ENCODE measurements around the gene B4GALT2.
A peak's percentile ranks its signal among the peaks of the same experiment; 100 is the strongest.

B4GALT2 gene

DNA sequence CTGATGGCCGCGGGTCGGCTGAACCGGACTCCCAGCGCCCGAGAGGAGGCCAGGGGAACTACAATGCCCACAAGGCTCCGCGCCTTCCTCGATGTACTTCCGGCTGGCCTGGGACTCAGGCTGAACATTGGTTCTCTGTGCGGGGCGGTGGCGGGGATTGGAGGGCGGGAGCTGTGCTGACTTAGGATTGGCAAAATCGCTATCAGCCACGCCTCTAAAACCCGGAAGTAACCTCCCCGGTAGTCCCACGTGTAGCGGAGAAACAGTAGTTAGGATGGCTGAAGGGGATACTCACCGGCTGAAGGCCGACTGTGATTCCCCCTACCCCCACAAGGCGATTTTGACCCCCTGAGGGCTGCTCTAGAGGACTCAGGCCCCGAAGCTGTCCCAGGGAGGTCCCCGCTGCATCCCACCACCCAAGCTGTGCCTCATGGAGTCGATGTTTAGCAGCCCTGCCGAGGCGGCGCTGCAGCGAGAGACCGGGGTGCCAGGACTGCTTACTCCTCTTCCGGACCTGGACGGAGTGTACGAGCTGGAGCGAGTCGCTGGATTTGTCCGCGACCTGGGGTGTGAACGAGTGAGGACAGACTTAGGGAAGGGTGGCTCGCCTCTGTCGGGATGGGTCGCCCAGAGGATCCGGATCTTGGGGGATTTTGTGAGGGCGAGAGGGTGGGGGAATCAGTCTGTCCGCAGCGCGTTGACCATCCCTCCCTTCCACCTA, 9.1 kb upstream of the B4GALT2 start, which contains the start of gene DPH2:
Gene DPH2 (plus strand): TSS at position 265 of the 721 bp plus-strand sequence. CDS start 166 bp downstream, at position 431.
- DNase-seq (ENCODE audit: low read depth, low spot score): peak; percentile 95

DNA sequence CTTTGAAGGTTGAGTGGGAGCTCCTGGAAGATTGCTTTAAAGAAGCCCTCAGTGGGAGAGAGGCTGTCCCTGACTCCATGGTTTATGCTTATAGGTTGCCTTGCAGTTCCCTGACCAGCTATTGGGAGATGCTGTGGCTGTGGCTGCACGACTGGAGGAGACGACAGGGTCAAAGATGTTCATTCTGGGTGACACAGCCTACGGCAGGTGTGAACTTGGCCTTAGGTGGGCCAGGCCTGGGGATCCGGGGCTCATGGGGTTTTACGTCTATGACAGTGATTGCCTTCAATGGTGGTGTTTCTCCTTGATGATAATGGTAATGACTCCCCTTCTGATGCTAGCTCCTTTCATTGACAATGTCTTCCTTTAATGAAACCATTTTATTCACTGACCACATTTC, 8.5 kb upstream of the B4GALT2 start:
- DNase-seq (ENCODE audit: low read depth, low spot score): no peak

DNA sequence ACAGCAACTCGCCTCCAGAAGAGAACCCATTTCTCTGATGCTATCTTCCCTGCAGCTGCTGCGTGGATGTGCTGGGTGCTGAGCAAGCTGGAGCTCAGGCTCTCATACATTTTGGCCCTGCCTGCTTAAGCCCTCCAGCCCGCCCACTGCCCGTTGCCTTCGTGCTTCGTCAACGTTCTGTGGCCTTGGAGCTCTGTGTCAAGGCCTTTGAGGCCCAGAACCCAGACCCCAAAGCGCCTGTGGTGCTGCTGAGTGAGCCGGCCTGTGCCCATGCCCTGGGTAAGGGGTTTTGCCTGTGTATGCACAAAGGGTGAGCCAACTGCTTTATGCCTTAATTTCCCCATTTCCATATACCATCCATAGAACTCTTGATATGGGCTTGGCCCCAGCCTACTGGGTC, 8.1 kb upstream of the B4GALT2 start:
- DNase-seq (ENCODE audit: low read depth, low spot score): no peak

DNA sequence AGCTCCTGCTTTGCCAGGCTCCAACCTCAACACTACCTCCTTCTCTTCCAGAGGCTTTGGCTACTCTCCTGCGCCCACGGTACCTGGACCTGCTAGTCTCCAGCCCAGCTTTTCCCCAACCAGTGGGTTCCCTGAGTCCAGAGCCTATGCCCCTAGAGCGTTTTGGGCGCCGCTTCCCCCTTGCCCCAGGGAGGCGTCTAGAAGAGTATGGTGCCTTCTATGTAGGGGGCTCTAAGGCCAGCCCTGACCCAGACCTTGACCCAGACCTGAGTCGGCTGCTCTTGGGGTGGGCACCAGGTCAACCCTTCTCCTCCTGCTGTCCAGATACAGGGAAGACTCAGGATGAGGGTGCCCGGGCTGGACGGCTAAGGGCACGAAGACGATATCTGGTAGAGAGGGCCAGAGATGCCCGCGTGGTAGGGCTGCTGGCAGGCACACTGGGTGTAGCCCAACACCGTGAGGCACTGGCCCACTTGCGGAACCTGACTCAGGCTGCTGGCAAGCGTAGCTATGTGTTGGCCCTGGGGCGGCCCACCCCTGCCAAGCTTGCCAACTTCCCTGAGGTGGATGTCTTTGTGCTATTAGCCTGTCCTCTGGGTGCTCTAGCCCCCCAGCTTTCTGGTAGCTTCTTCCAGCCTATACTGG, 7.6 kb upstream of the B4GALT2 start:
- DNase-seq (ENCODE audit: low read depth, low spot score): no peak

DNA sequence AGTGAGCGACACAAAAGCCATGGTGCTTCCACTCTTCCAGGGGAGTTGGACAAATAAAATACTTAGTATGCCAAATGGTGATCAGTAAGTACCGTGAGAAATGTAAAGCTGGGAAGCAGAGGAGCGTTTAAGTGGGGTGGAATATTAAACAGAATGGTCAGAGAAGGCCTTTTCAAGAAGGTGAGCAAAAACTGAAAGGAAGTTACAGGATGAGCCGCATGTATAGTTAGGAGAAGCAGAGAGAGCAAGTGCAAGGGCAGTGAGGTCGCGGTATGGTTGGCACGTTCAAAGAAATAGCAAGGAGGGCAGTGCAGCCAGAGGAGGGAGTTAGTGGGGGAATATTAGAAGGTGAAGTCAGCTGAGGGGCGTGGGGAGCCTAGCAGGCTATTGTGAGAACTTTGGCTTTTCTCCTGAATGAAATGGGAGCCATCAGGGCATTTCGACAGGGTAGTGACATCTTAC, 5.0 kb upstream of the B4GALT2 start:
- DNase-seq (ENCODE audit: low read depth, low spot score): no peak

DNA sequence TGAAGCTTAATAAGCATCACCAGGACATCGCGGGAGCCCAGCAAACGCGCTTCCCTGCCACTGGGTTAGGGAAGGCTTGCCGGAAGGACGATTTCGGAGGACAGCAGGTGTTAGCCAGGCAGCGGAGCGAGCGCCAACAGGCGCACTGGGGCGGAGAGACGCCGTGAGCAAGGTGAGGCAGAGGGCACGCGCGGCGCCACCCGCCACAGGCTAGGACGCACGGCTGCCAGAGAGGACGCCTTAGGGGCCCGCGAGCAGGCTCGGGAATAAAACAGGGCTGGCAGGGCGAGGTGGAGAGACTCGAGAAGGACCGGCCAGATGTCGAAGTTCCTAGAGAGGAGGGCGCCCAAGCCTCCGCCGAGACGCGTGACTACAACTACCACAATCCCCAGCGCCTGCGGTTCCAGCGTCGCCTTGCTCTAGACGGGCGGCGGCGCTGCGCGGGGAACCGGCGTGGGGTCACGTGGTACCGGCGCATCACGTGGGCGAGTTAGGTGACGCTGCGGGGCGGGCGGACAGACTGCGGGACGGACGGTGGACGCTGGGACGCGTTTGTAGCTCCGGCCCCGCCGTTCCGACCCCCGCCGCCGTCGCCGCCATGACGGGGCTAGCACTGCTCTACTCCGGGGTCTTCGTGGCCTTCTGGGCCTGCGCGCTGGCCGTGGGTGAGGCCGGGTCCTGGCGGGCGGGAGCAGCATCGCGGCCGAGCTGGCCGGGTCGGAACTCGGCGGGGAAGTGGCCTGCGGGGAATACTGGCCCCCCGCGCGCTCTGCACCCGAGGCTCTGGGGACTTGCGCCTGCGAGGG, 4.4 kb upstream of the B4GALT2 start, which contains the start of gene ATP6V0B:
Gene ATP6V0B (plus strand): TSS at position 518 of the 806 bp plus-strand sequence. CDS start 81 bp downstream, at position 599.
- DNase-seq (ENCODE audit: low read depth, low spot score): peak; percentile 92

DNA sequence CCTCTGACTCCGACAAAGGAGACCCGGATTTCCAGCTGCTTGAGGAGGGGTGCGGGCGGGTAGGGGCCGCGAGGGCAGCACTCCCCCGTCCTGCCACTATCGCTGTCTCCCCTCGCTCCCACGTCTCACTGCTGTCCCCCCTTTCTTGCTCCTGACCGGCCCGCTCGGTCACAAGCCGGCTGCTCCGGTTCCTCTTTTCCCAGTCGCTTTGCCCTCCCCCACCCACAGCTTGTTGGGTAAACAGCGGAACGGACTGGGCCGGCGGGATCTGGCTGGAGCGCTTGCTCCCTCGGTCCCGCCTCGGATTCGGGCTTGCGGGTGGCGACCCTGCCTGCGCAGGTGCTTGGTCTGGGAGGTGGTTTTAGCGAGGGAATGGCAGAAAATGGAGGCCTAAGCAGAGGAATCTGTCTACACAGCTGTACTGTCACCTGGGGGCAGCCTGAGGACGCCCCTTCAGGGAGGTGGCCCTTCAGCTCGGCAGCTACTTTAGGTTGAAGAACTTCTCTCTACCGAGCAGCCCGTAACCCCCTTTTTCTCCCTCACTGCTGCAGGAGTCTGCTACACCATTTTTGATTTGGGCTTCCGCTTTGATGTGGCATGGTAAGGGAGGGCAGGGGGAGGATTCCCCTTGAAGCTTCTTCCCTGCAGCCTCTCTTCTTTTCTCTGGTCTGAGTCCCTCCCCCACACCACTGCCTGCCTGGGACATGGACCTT, 3.6 kb upstream of the B4GALT2 start:
- no peak for DNase-seq (ENCODE audit: low read depth, low spot score)

DNA sequence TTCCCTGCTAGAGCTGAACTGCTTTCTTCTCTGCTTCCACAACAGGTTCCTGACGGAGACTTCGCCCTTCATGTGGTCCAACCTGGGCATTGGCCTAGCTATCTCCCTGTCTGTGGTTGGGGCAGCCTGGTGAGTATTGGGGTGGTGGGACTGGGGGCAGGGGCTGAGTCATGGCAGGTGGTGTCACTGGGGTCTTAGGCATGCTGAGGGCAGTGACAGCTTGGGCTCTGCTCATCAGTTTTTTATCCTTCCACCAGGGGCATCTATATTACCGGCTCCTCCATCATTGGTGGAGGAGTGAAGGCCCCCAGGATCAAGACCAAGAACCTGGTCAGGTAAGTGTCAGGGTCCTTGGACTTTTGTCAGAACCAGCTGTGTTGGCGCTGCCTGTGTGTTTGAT, 3.0 kb upstream of the B4GALT2 start:
- DNase-seq (ENCODE audit: low read depth, low spot score): no peak

DNA sequence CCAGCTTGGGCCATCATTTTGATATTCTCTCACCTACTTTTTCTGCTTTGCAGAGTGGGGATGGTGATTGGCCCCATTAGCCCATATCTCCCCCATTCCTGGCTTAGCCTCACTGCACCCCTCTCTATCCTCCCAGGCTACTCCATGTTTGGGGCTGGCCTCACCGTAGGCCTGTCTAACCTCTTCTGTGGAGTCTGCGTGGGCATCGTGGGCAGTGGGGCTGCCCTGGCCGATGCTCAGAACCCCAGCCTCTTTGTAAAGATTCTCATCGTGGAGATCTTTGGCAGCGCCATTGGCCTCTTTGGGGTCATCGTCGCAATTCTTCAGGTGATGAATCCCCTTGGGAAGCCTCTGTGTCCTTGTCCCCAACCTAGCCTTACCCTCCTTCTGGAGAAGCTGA, 2.1 kb upstream of the B4GALT2 start:
- DNase-seq (ENCODE audit: low read depth, low spot score): no peak

DNA sequence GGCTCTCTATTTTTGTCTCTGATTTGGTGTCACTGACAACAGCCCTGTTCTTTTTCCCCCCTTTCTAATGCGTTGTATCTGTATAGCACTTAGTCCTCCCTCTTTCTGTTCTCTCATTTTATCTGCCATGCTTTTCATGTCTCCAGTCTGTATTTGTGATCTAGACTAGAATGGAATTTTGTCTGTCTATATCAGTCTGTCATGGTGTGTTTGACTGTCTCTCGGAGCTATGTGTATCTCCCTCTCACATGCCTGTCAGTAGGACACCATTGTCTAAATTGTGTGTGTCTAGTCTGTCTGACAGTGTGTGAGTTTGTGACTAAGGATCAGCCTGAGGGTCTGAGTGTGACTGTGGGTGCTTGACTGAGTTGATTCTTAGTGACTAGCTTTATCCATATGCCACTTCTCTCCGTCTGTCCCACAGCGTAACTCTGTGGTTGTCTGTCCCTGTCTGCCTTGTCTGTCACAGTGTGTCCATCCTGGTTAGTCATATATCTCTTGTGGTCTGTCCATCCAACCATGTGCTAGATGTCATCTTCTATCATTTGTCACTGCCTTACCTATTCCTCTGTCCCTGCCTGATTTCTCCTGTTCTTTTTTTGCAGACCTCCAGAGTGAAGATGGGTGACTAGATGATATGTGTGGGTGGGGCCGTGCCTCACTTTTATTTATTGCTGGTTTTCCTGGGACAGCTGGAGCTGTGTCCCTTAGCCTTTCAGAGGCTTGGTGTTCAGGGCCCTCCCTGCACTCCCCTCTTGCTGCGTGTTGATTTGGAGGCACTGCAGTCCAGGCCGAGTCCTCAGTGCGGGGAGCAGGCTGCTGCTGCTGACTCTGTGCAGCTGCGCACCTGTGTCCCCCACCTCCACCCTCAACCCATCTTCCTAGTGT, 1.4 kb upstream of the B4GALT2 start:
- DNase-seq (ENCODE audit: low read depth, low spot score): no peak

DNA sequence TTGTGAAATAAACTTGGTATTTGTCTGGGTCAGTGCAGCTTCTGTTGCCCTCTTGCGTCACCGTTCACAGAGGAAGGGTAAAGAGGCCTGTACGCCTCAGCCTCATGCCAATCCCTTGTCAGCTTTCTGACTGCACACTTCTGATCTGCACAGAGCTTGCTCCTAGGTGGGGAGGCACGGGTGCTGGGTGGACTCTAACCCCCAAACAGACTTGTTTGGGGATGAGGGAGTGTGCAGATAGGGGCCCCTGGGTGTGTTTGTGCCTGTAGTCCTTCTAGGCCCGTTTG, 803 bp upstream of the B4GALT2 start:
- DNase-seq (ENCODE audit: low read depth, low spot score): no peak

DNA sequence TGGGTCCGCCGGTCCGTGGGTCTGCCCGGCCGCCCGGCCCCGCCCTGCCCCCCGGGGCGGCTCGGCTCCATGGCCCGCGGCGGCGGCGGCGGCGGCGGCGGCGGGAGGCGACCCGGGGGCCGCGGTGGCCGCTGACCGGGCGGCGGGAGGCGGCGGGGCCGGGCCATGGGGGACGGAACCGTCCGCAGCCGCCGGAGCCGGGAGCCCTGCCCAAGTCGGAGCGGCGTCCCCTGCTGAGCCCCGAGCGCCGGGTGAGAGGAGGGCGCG, 184 bp downstream of the B4GALT2 start:
- no peak for DNase-seq (ENCODE audit: low read depth, low spot score)

DNA sequence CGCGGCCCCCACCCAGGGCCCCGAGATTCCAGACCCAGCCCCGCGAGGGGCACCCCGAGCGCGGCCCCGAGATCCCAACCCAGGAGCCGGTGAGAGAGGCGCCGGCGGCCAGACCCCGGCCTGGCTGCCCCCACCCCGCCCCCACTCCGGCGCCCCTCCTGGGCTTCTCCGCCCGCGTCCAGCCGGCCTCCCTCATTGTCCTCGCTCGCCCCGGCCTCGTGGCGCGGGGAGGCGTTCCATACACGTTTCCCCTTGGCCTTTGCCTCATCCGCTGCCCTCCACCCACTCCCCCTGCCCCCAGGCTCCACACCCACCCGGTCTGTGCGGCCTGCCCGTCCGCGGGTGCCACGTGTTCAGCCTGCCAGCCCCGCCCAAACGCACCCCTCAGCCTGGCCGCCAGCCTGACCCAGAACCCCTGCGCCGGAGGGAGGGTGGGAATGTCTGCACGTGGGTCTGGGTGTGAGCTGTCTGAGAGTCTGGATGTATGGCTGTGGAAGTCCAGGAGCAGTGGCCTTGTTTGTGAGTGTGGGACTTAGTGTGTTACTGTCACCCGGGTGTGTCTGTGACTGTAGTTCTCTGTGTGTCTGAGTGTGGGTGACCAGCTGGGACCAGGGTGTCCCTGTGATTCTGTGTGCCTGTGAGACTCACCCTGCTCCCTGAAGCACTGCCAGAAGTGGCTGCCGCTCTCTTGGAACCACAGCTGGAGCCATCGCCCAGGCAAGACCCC, 681 bp downstream of the B4GALT2 start:
- DNase-seq (ENCODE audit: low read depth, low spot score): no peak

DNA sequence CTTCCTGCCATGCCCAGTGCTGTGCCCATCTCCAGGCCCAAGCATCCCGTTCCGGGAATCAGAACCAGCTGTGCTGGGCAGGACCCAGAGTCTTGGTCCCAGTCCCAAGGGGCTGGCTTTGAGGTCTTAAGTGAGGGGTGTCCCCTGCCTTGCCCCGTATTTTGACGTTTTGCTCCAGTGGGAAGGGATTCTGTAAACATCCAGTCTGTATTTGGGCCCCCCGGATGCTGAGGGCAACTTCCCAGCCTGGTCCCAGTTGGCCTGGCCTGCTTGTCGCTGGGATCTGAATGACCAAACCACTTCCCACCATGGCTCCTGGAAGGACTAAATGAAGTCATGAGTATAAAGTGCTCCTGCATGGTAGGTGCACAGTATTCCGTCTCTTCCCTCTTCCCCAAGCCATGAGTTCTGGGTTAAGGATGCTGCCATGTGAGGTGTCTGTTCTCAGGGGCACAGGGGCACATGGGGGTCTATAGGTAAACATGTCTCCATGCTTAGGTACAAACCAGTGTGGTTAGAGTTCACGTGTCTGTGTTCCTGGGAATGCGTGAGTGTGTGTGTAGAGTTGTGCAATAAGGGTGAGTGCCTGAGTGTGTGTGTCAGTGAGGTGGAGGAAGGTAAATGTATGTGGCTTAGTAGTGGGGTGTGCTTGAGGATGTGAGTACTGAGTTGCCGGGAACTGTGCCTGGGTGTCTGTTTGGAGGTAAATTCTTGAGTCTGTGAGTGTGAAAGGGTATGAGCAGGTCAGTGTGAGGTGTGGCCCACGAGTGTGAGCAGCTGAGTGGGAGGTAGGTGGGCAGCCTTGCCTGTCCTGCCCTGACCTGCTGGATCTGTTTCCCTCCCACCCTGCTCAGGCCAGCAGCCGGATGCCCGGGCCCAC, 1.5 kb downstream of the B4GALT2 start:
- DNase-seq (ENCODE audit: low read depth, low spot score): no peak

DNA sequence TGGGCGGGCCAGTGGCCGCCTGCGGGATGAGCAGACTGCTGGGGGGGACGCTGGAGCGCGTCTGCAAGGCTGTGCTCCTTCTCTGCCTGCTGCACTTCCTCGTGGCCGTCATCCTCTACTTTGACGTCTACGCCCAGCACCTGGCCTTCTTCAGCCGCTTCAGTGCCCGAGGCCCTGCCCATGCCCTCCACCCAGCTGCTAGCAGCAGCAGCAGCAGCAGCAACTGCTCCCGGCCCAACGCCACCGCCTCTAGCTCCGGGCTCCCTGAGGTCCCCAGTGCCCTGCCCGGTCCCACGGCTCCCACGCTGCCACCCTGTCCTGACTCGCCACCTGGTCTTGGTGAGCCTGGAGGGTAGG, 2.1 kb downstream of the B4GALT2 start:
- no peak for DNase-seq (ENCODE audit: low read depth, low spot score)

DNA sequence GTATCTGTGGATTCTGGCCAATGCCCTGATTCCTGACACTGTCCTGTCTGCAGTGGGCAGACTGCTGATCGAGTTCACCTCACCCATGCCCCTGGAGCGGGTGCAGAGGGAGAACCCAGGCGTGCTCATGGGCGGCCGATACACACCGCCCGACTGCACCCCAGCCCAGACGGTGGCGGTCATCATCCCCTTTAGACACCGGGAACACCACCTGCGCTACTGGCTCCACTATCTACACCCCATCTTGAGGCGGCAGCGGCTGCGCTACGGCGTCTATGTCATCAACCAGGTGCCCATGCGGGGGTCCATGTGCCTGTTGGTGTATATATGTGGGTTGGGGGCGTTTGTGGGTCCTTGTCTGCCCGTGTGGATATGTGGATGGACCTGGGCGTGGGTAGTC, 2.6 kb downstream of the B4GALT2 start:
- no peak for DNase-seq (ENCODE audit: low read depth, low spot score)

DNA sequence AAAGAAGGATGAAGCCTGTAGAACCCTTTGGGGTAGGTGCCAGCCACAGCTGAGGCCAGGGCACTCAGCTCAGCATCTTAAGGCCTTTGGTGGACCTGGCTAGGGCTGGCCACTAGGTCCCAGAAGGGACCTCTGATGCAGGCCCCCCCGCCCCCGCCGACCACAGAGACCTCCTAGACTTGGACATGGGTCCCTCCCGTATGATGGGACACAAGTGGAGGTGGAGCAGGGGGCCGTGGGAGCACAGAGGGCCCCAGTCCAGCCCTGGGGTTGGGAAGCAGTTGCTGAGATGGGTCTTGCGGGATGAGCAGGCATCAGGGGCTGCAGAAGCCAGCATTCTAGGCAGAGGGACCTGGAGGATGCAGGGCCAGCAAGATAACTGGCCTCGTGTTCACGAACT, 3.2 kb downstream of the B4GALT2 start:
- DNase-seq (ENCODE audit: low read depth, low spot score): no peak

DNA sequence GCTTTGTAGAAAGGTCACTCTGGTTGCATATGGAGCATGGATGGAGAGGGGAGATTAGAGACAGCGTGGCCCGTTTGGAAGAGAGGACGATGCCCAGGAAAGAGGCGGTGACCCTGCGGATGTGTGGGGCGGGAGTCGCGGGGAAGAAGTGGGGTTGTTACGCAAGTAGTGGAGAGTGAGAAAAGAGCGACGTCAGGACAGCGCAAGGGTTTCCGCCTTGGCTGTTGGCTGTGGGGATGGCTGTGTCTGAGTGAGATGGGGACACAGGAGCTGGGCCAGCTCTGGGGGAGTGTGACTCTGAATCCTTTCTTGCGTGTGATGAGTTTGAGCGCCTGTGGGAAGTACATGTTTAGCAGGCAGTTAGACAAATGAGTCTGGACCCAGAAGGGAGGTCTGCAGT, 3.8 kb downstream of the B4GALT2 start:
- DNase-seq (ENCODE audit: low read depth, low spot score): no peak

DNA sequence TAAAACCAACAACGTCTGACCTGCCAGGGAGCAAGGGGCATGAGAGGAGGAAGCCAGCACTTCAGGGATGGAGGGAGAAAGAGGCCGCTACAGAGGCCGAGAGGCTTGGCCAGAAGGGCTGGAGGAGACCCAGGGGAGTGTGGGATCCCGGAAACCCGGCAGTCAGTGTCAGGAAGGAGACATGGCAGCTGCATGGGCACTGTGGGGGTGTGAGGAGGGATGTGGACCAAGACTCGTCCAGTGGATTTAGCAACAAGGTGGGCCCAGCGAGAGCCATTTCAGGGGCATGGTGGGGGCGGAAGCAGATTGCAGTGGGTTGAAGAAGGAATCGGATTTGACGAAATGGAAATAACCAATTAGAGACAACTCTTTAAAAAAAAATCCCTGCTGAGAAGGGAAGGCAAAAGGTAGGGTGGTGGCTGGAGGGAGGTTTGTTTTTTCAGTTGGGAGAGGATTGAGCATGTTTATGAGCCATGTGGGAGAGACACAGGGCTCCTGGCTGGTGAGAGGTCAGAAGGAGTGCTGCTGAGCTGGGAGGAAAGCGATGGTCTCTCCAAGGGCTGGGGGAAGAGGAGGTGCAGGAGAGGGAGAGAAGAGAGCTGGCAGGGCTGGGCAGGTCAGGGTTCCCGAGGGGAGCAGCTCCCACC, 4.4 kb downstream of the B4GALT2 start:
- no peak for DNase-seq (ENCODE audit: low read depth, low spot score)
